ENCODE results near the gene ZC3H15.
"Not testable (repeated sequence)": the region's sequence is repeated elsewhere in the genome, so short reads cannot be mapped to it uniquely, and the experiment has no call there.

DNA sequence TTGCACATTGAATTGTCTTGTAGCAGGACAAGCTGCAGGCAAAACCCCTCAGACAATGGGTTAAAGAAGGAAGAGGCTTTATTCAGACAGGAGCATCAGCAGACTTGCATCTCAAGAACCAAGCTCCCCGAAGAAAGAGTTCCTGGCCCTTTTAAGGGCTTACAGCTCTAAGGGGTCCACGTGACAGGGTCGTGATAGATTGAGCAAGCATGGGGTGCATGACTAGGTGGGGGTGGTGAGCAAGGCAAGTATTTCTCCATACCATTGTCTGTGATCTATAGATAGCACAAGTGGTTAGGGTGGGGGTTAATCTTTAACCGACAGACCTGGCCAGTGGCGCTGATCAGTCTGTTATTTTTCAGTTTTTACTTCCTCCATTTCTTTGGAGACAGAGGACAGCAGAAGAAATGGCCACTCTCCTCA lies 46.4 kb upstream of the ZC3H15 start:
- TF ChIP-seq YY1 (IDR thresholded peaks at IDR 0.05; ENCODE audit: insufficient read depth, insufficient read length); SUZ12 (IDR thresholded peaks at IDR 0.05; ENCODE audit: extremely low read depth, insufficient read depth, insufficient read length): not testable (repeated sequence)

All from NT2/D1 (cell line).